Ramos (cell line): ENCODE measurements around the gene TCFL5.

Experiments
- in situ Hi-C: fragments of 300-500 bp; cut with MboI; formaldehyde crosslinking; loops from one replicate; pipeline ENCODE4 v1.14.3; 2022; ENCODE audit warnings: low sequenced_read_pairs; ENCODE audit not compliant: unreplicated experiment

The TCFL5 gene

GRCh38 chr20:62816031-62816883 is 45.4 kb downstream of the TCFL5 start:
- in situ Hi-C loops, result no loop called here

- in situ Hi-C loops, result no loop called here
These were observed 46.3 kb downstream of the TCFL5 start for GRCh38 chr20:62815066-62815991.

- in situ Hi-C loops, result no loop called here
These were observed 46.9 kb downstream of the TCFL5 start for GRCh38 chr20:62814709-62815065.

GRCh38 chr20:62814060-62814708 is 47.4 kb downstream of the TCFL5 start:
- in situ Hi-C loops, result no loop called here

GRCh38 chr20:62813588-62813987 is 48.0 kb downstream of the TCFL5 start:
- in situ Hi-C loops, result no loop called here

GRCh38 chr20:62812907-62813200 is 48.8 kb downstream of the TCFL5 start:
- in situ Hi-C loops, result no loop called here

GRCh38 chr20:62812181-62812906 is 49.3 kb downstream of the TCFL5 start:
- in situ Hi-C loops, result no loop called here

- in situ Hi-C loops, result no loop called here
These were observed 49.9 kb downstream of the TCFL5 start for GRCh38 chr20:62811720-62812119.

GRCh38 chr20:62811320-62811719 is 50.3 kb downstream of the TCFL5 start:
- in situ Hi-C loops, result no loop called here

GRCh38 chr20:62809530-62810428 is 51.8 kb downstream of the TCFL5 start:
- in situ Hi-C loops, result no loop called here

GRCh38 chr20:62808211-62808865 is 53.3 kb downstream of the TCFL5 start:
- in situ Hi-C loops, result no loop called here

GRCh38 chr20:62807444-62808210 is 54.0 kb downstream of the TCFL5 start:
- in situ Hi-C loops, result no loop called here

GRCh38 chr20:62806383-62807050 is 55.1 kb downstream of the TCFL5 start:
- in situ Hi-C loops, result no loop called here

- in situ Hi-C loops, result no loop called here
These were observed 55.8 kb downstream of the TCFL5 start for GRCh38 chr20:62805711-62806382.

GRCh38 chr20:62805155-62805710 is 56.4 kb downstream of the TCFL5 start:
- in situ Hi-C loops, result no loop called here

- in situ Hi-C loops, result no loop called here
These were observed 56.9 kb downstream of the TCFL5 start, which contains the start of gene OGFR for GRCh38 chr20:62804627-62805154. Gene OGFR (plus strand): TSS chr20:62804835. CDS start chr20:62804860, 25 bp downstream.
